ENCODE measurements around the gene SCARF2.

- TF ChIP-seq CTCF (conservative IDR thresholded peaks at IDR 0.05; ENCODE audit: low read depth, low read length) (no peak), EZH2 (IDR thresholded peaks at IDR 0.05; ENCODE audit: low read length, unreplicated experiment) (no peak)
Measured at GRCh38 chr22:20450551-20450906, 12.9 kb upstream of the SCARF2 start.

Measured in PC-3 (cell line).